ENCODE results near the gene PCID2. TPM values are rescaled to one million over a fixed set of nuclear protein-coding genes. Genes with fewer than 3 reads are reported as not detected.

The PCID2 gene
- total RNA-seq, 1 experiment from 2014 or later = 39.7 TPM

- no peaks in the 10 kb centered on the region for H3K9me3 ChIP-seq (ENCODE audit: control insufficient read depth, insufficient read depth, low read depth, low read length)
- no peak overlapping the region for H3K27ac ChIP-seq (ENCODE audit: low read length)
- intact Hi-C loops (cut with micrococcal nuclease; ENCODE audit: unreplicated experiment) (no loop called here), in situ Hi-C loops (cut with HindIII; ENCODE audit: low pct_unique_long_range_greater_than_20kb, low sequenced_read_pairs) (no loop called here)
- no peak for DNase-seq (ENCODE audit: low read depth, low spot score)
- no TSS peak for BruUV-seq (replicated peaks)
- H3K4me3 ChIP-seq (ENCODE audit: low read depth in 2 of 2, low read length in 2 of 2) = no peak overlapping the region
- H3K36me3 ChIP-seq (ENCODE audit: control insufficient read depth, insufficient read depth, low read length) = no peaks in the 10 kb centered on the region
- TF ChIP-seq, protein P1, sequence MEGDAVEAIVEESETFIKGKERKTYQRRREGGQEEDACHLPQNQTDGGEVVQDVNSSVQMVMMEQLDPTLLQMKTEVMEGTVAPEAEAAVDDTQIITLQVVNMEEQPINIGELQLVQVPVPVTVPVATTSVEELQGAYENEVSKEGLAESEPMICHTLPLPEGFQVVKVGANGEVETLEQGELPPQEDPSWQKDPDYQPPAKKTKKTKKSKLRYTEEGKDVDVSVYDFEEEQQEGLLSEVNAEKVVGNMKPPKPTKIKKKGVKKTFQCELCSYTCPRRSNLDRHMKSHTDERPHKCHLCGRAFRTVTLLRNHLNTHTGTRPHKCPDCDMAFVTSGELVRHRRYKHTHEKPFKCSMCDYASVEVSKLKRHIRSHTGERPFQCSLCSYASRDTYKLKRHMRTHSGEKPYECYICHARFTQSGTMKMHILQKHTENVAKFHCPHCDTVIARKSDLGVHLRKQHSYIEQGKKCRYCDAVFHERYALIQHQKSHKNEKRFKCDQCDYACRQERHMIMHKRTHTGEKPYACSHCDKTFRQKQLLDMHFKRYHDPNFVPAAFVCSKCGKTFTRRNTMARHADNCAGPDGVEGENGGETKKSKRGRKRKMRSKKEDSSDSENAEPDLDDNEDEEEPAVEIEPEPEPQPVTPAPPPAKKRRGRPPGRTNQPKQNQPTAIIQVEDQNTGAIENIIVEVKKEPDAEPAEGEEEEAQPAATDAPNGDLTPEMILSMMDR (IDR thresholded peaks at IDR 0.05) = no peak
- no peaks in the 10 kb centered on the region for H3K27me3 ChIP-seq (ENCODE audit: control insufficient read depth, insufficient read depth, low read length)
- no peaks in the 10 kb centered on the region for H3K4me1 ChIP-seq (ENCODE audit: control insufficient read depth, insufficient read depth, low read length)
- no peak for ATAC-seq
- ChIA-PET POLR2A (interaction anchor here (0.5 kb wide), 1 partner anchor 114 kb away, joined by 8 read pairs; no protein-coding TSS in a partner anchor), CTCF (no interaction called here)
Measured at GRCh38 chr13:113147206-113147605, 61.3 kb downstream of the PCID2 start.

- BruUV-seq (replicated peaks) = no TSS peak
- no peak overlapping the region for H3K27ac ChIP-seq (ENCODE audit: low read length)
- no peaks in the 10 kb centered on the region for H3K4me1 ChIP-seq (ENCODE audit: control insufficient read depth, insufficient read depth, low read length)
- ATAC-seq = no peak
- ChIA-PET POLR2A (interaction anchor here (0.5 kb wide), 1 partner anchor 113 kb away, joined by 8 read pairs; no protein-coding TSS in a partner anchor), CTCF (no interaction called here)
- H3K36me3 ChIP-seq (ENCODE audit: control insufficient read depth, insufficient read depth, low read length) = no peaks in the 10 kb centered on the region
- no peak overlapping the region for H3K4me3 ChIP-seq (ENCODE audit: low read depth in 2 of 2, low read length in 2 of 2)
- H3K9me3 ChIP-seq (ENCODE audit: control insufficient read depth, insufficient read depth, low read depth, low read length) = no peaks in the 10 kb centered on the region
- in situ Hi-C loops (cut with HindIII; ENCODE audit: low pct_unique_long_range_greater_than_20kb, low sequenced_read_pairs) (no loop called here), intact Hi-C loops (cut with micrococcal nuclease; ENCODE audit: unreplicated experiment) (no loop called here)
- H3K27me3 ChIP-seq (ENCODE audit: control insufficient read depth, insufficient read depth, low read length) = no peaks in the 10 kb centered on the region
- no peak for DNase-seq (ENCODE audit: low read depth, low spot score)
- TF ChIP-seq SIN3A (IDR thresholded peaks at IDR 0.05; ENCODE audit: borderline replicate concordance, insufficient read depth, low read depth, low read length) (no peak), POLR2AphosphoS5 (IDR thresholded peaks at IDR 0.05; ENCODE audit: low read depth, low read length) (no peak), REST (IDR thresholded peaks at IDR 0.05; ENCODE audit: insufficient read depth in 1 of 2, low read depth in 2 of 2, low read length in 1 of 2) (no peak), TCF7L2 (IDR thresholded peaks at IDR 0.05; ENCODE audit: low read depth, low read length) (no peak)
- TF ChIP-seq, protein P1 (IDR thresholded peaks at IDR 0.05) = no peak
Measured at GRCh38 chr13:113146750-113147149, 61.7 kb downstream of the PCID2 start.
